Erythroblast (primary cell): ENCODE data around the gene BRDT.

Experiments
- GATA1 ChIP-seq: IDR thresholded peaks from 2 replicates; pipeline ENCODE4 v1.6.1; 2011; ENCODE audit warnings: low read depth, mild to moderate bottlenecking, control low read depth, low read length, moderate library complexity
- POLR2A ChIP-seq: IDR thresholded peaks from 2 replicates; pipeline ENCODE4 v1.6.1; 2011; ENCODE audit warnings: mild to moderate bottlenecking, low read length

- no peak for TF ChIP-seq POLR2A
- TF ChIP-seq GATA1 = no peak
Observed at GRCh38 chr1:91979383-91979782, 30.2 kb downstream of the BRDT start.
